Endothelial cell of umbilical vein (primary cell): Measurements from ENCODE around the gene ZBP1. TPM values are rescaled to one million over a fixed set of nuclear protein-coding genes. Genes with fewer than 3 reads are reported as not detected.
A peak's percentile ranks its signal among the peaks of the same experiment; 100 is the strongest.

ENCODE experiments used
- BruUV-seq: library from RNA; stranded (reverse); fragments of 400-500 nt; replicated peaks from 2 replicates; lab custom pipeline; 2021; lab: Mats Ljungman, UMichigan
- CTCF ChIA-PET: fragments of 300-600, 350-600 bp; sonication (Branson Sonifier 250); formaldehyde crosslinking; loops from one replicate; lab custom pipeline; 2021; ENCODE audit warnings: antibody characterized with exemption, inconsistent platforms; lab: Charles Lee
- POLR2A ChIA-PET: fragments of 300-600, 350-600 bp; sonication (Branson Sonifier 250); formaldehyde crosslinking; loops from one replicate; lab custom pipeline; 2021; ENCODE audit warnings: antibody characterized with exemption, inconsistent platforms; lab: Charles Lee
- DNase-seq: peaks from one replicate; pipeline ENCODE4 v3.0.0-alpha.2; 2011; ENCODE audit warnings: low read depth, low spot score
- FAIRE-seq: peaks from 2 replicates; lab custom pipeline; 2011; peaks lifted over from hg19 to GRCh38; lab: Jason Lieb, UNC
- H2AFZ ChIP-seq: 2 replicates; pipeline ENCODE4 v1.6.0; 2012; ENCODE audit warnings: low read depth, low read length, control low read depth, inconsistent platforms
- H3K27ac ChIP-seq: 2 replicates; pipeline ENCODE4 v1.5.1; 2011; ENCODE audit warnings: low read depth, mild to moderate bottlenecking, control low read depth, low read length, moderate library complexity; ENCODE audit not compliant: insufficient read depth
- H3K27me3 ChIP-seq, 2 experiments: 2 replicates each; pipeline versions ENCODE4 v1.6.0 to v1.6.1; 2011; ENCODE audit warnings: low read length in 2 of 2, mixed read lengths in 1 of 2; ENCODE audit not compliant: control insufficient read depth in 2 of 2, insufficient read depth in 2 of 2
- H3K36me3 ChIP-seq, 2 experiments: 2 replicates in 1 of 2; 3 replicates in 1 of 2; pipeline ENCODE4 v1.5.1; 2011; ENCODE audit warnings: low read length in 2 of 2, mild to moderate bottlenecking in 1 of 2, moderate library complexity in 1 of 2; ENCODE audit not compliant: control insufficient read depth in 2 of 2, insufficient read depth in 2 of 2; ENCODE audit errors: extremely low read depth in 1 of 2
- H3K4me1 ChIP-seq: 3 replicates; pipeline ENCODE4 v1.5.1; 2011; ENCODE audit warnings: mild to moderate bottlenecking, low read length; ENCODE audit not compliant: control insufficient read depth, insufficient read depth; ENCODE audit errors: extremely low read depth
- H3K4me2 ChIP-seq: 2 replicates; pipeline ENCODE4 v1.6.1; 2011; ENCODE audit warnings: low read length, control low read depth, mixed read lengths; ENCODE audit not compliant: insufficient read depth
- H3K4me3 ChIP-seq, 3 experiments: fragments of 200-600 bp in 1 of 3; sonication (generic), shearing (Covaris generic) in 1 of 3; replicated peaks in 1 of 3; 2 replicates each; pipeline ENCODE4 v1.5.1; 2011 to 2016; ENCODE audit warnings: control low read depth in 3 of 3, low read length in 3 of 3, mild to moderate bottlenecking in 2 of 3, inconsistent platforms in 1 of 3, low read depth in 1 of 3, moderate library complexity in 1 of 3; ENCODE audit not compliant: insufficient read depth in 1 of 3
- H3K79me2 ChIP-seq: 2 replicates; pipeline ENCODE4 v1.6.0; 2012; ENCODE audit warnings: low read length, inconsistent platforms; ENCODE audit not compliant: control insufficient read depth, insufficient read depth
- H3K9ac ChIP-seq: replicated peaks from 2 replicates; pipeline ENCODE3; 2011; ENCODE audit warnings: low read length, control low read depth; ENCODE audit not compliant: insufficient read depth; ENCODE audit errors: extremely low read depth
- H3K9me1 ChIP-seq: replicated peaks from 3 replicates; pipeline ENCODE4 v1.6.0; 2011; ENCODE audit warnings: mild to moderate bottlenecking, low read length; ENCODE audit not compliant: control insufficient read depth, insufficient read depth; ENCODE audit errors: extremely low read depth
- H3K9me3 ChIP-seq: replicated peaks from 2 replicates; pipeline ENCODE4 v1.5.1; 2012; ENCODE audit warnings: low read length, inconsistent platforms; ENCODE audit not compliant: control insufficient read depth, insufficient read depth
- H4K20me1 ChIP-seq: replicated peaks from 2 replicates; pipeline ENCODE3; 2011; ENCODE audit warnings: mild to moderate bottlenecking, low read length; ENCODE audit not compliant: control insufficient read depth, insufficient read depth; ENCODE audit errors: extremely low read depth
- EZH2 ChIP-seq: IDR thresholded peaks from 2 replicates; pipeline ENCODE4 v1.6.1; 2012; ENCODE audit warnings: borderline replicate concordance, low read depth, mild to moderate bottlenecking, moderate library complexity, low read length, inconsistent platforms; ENCODE audit not compliant: severe bottlenecking
- FOS ChIP-seq: IDR thresholded peaks from 2 replicates; pipeline ENCODE4 v1.6.1; 2011; ENCODE audit warnings: mild to moderate bottlenecking, low read length, moderate library complexity, borderline replicate concordance; ENCODE audit not compliant: insufficient read depth
- GATA2 ChIP-seq: IDR thresholded peaks from 2 replicates; pipeline ENCODE4 v1.7.0; 2011; ENCODE audit warnings: low read depth, mild to moderate bottlenecking, moderate library complexity, mixed read lengths, low read length; ENCODE audit not compliant: insufficient read length, insufficient read depth
- JUN ChIP-seq: IDR thresholded peaks from 2 replicates; pipeline ENCODE4 v1.6.1; 2011; ENCODE audit warnings: borderline replicate concordance, low read depth; ENCODE audit not compliant: insufficient read length, insufficient read depth
- MAX ChIP-seq: IDR thresholded peaks from 2 replicates; pipeline ENCODE4 v1.6.1; 2011; ENCODE audit not compliant: insufficient read depth, insufficient read length
- MYC ChIP-seq: IDR thresholded peaks from one replicate; pipeline ENCODE4 v1.6.1; 2011; ENCODE audit warnings: mild to moderate bottlenecking, low read depth, low read length
- POLR2A ChIP-seq: IDR thresholded peaks from 2 replicates; pipeline ENCODE4 v1.6.1; 2012; ENCODE audit warnings: low read depth, mild to moderate bottlenecking, control low read depth, low read length
- POLR2AphosphoS5 ChIP-seq: IDR thresholded peaks from 2 replicates; pipeline ENCODE4 v1.6.1; 2012; ENCODE audit warnings: low read depth, mild to moderate bottlenecking, control low read depth, low read length, moderate library complexity; ENCODE audit not compliant: insufficient read depth
- dilution Hi-C: fragments of 300-500 bp; cut with MboI; formaldehyde crosslinking; loops from one replicate; pipeline ENCODE4 v1.15.0; 2019; ENCODE audit warnings: low sequenced_read_pairs; ENCODE audit not compliant: extremely low pct_ligation_motif_present
- intact Hi-C: fragments of 100-400 bp; cut with micrococcal nuclease; formaldehyde crosslinking; loops from one replicate; pipeline ENCODE4 v1.10.0; 2022
- polyA plus RNA-seq, 4 experiments: library from polyadenylated mRNA; depleted of rRNA in 3 of 4; stranded (reverse) in 3 of 4; unstranded in 1 of 4; fragments of >200 nt; gene quantifications; 2 replicates each; pipeline versions ENCODE4 v1.2.1 to v1.2.3, GENCODE V29; 2011 to 2012; ENCODE audit warnings: missing spikeins in 1 of 4
- total RNA-seq: library from RNA; stranded (reverse); gene quantifications from 2 replicates; pipeline ENCODE4 v1.2.3, GENCODE V29; 2021
- TF ChIP-seq, protein P1 (sequence below), 2 donors: IDR thresholded peaks; 1 replicate in 1 of 2; 2 replicates in 1 of 2; pipeline ENCODE4 v1.5.1; 2011; ENCODE audit warnings: low read length in 2 of 2, mild to moderate bottlenecking in 2 of 2, moderate library complexity in 2 of 2, control low read depth in 1 of 2, inconsistent platforms in 1 of 2, low read depth in 1 of 2; ENCODE audit not compliant: insufficient read depth in 1 of 2; ENCODE audit errors: extremely low read depth in 1 of 2

Gene ZBP1
- total and polyA plus RNA-seq, 2 donors (not counting 3 experiments of a cell fraction or from before 2014, with no cell fraction given): not detected

DNA sequence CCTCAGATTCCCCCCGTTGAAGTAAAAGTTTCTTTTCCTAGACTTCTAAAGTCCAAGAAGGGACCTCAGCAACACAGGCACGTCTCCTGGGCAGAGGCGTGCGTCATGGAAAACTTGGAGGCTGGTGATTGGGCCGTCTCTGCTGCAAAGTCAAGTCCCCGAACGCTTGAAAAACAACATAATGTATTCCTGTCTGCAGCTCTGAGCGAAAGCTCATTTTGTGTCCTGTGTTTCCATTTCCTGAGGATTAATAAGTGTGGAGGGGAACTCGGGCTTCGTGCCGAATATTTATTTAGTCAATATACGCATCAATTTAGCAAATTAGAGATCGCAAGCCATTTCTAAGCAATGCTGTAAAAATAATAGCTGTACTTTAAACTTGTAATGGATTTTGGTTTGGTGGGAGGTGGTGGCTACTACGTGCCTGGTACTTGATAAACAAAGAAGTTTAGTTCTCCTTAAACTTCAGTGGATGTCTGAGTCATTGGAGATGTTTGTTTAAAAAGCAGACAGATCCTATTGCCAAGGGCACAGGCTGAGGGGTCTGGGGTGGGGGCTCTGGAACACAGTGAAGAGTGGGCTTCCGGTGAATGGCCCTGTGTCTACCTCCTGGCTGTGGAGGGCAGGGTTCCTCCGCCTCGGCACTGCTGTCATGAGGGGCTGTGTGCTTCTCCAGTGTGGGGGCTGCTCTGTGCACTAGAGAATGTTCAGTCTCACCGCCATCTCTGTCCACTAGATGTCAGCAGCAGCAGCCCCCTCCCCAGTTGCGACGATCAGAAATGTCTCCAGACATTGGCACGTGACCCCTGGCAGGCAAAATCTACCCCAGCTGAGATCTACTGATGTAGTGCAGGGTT is 37.6 kb downstream of the ZBP1 start:
- ChIA-PET CTCF (interaction anchor here (0.6 to 1.6 kb wide), 8 partner anchors 10 to 876 kb away, joined by 3 to 5 read pairs (median 3); no protein-coding TSS in a partner anchor), POLR2A (no interaction called here)
- no peak overlapping the region for H3K4me3 ChIP-seq
- H3K4me2 ChIP-seq: no peak overlapping the region
- H3K36me3 ChIP-seq: no peaks in the 10 kb centered on the region
- H3K79me2 ChIP-seq: no peaks in the 10 kb centered on the region
- H3K9ac ChIP-seq: no peak overlapping the region
- no peaks in the 10 kb centered on the region for H3K9me1 ChIP-seq
- H2AFZ ChIP-seq: no peak overlapping the region
- H3K4me1 ChIP-seq: no peaks in the 10 kb centered on the region
- TF ChIP-seq, protein P1, sequence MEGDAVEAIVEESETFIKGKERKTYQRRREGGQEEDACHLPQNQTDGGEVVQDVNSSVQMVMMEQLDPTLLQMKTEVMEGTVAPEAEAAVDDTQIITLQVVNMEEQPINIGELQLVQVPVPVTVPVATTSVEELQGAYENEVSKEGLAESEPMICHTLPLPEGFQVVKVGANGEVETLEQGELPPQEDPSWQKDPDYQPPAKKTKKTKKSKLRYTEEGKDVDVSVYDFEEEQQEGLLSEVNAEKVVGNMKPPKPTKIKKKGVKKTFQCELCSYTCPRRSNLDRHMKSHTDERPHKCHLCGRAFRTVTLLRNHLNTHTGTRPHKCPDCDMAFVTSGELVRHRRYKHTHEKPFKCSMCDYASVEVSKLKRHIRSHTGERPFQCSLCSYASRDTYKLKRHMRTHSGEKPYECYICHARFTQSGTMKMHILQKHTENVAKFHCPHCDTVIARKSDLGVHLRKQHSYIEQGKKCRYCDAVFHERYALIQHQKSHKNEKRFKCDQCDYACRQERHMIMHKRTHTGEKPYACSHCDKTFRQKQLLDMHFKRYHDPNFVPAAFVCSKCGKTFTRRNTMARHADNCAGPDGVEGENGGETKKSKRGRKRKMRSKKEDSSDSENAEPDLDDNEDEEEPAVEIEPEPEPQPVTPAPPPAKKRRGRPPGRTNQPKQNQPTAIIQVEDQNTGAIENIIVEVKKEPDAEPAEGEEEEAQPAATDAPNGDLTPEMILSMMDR (IDR thresholded peaks at IDR 0.05; ENCODE audit: extremely low read depth in 1 of 2, insufficient read depth in 1 of 2, low read depth in 1 of 2, low read length in 2 of 2): peak; percentile 26 to 60
- TF ChIP-seq MYC: no peak
- BruUV-seq: no TSS peak
- FAIRE-seq: no peak
- no peaks in the 10 kb centered on the region for H3K9me3 ChIP-seq
- intact Hi-C loops (loop anchor here (1.0 kb wide), 1 partner anchor 16 kb away; no protein-coding TSS in a partner anchor), dilution Hi-C loops (no loop called here)
- peak; percentile 86 for DNase-seq
- peaks cover 4 to 7% of the 10 kb centered on the region in 2 experiments for H3K27me3 ChIP-seq
- no peak overlapping the region for H3K27ac ChIP-seq
- no peaks in the 10 kb centered on the region for H4K20me1 ChIP-seq

- TF ChIP-seq POLR2AphosphoS5: no peak
- no peak for TF ChIP-seq POLR2A
- TF ChIP-seq MYC: no peak
- no peak for TF ChIP-seq MAX
- TF ChIP-seq EZH2: no peak
- no peak for TF ChIP-seq JUN
- TF ChIP-seq, protein P1 (IDR thresholded peaks at IDR 0.05; ENCODE audit: extremely low read depth in 1 of 2, insufficient read depth in 1 of 2, low read depth in 1 of 2, low read length in 2 of 2): no peak
- TF ChIP-seq FOS: no peak
- no peak for TF ChIP-seq GATA2
- H3K4me1 ChIP-seq: no peaks in the 10 kb centered on the region
- H3K27me3 ChIP-seq: peaks cover 4 to 7% of the 10 kb centered on the region in 2 experiments
- intact Hi-C loops (loop anchor here (1.0 kb wide), 1 partner anchor 16 kb away; no protein-coding TSS in a partner anchor), dilution Hi-C loops (no loop called here)
- no peaks in the 10 kb centered on the region for H3K9me1 ChIP-seq
- POLR2A ChIA-PET: no interaction called here
- FAIRE-seq (no peak), DNase-seq (no peak)
- H3K27ac ChIP-seq: no peak overlapping the region
- H3K9ac ChIP-seq: no peak overlapping the region
- no peaks in the 10 kb centered on the region for H3K9me3 ChIP-seq
- H3K4me3 ChIP-seq: no peak overlapping the region
- no peaks in the 10 kb centered on the region for H3K36me3 ChIP-seq
- no peak overlapping the region for H3K4me2 ChIP-seq
- H4K20me1 ChIP-seq: no peaks in the 10 kb centered on the region
- no peaks in the 10 kb centered on the region for H3K79me2 ChIP-seq
- H2AFZ ChIP-seq: no peak overlapping the region
- BruUV-seq: no TSS peak
- CTCF ChIA-PET: interaction anchor here (0.6 to 1.6 kb wide), 7 partner anchors 9 to 876 kb away, joined by 3 to 5 read pairs (median 3); no protein-coding TSS in a partner anchor
Observed at GRCh38 chr20:57582029-57582378, 38.2 kb downstream of the ZBP1 start.
